GM19372 (cell line): ENCODE measurements around the gene HTR2B.
"Not testable (repeated sequence)": the region's sequence is repeated elsewhere in the genome, so short reads cannot be mapped to it uniquely, and the experiment has no call there.

Source experiments
- ATAC-seq: cut with Tn5 transposase; IDR thresholded peaks from one replicate; pipeline ENCODE4 v1.9.1; 2021; ENCODE audit warnings: mild to moderate bottlenecking, low read depth, moderate library complexity; ENCODE audit not compliant: unreplicated experiment

HTR2B gene

DNA sequence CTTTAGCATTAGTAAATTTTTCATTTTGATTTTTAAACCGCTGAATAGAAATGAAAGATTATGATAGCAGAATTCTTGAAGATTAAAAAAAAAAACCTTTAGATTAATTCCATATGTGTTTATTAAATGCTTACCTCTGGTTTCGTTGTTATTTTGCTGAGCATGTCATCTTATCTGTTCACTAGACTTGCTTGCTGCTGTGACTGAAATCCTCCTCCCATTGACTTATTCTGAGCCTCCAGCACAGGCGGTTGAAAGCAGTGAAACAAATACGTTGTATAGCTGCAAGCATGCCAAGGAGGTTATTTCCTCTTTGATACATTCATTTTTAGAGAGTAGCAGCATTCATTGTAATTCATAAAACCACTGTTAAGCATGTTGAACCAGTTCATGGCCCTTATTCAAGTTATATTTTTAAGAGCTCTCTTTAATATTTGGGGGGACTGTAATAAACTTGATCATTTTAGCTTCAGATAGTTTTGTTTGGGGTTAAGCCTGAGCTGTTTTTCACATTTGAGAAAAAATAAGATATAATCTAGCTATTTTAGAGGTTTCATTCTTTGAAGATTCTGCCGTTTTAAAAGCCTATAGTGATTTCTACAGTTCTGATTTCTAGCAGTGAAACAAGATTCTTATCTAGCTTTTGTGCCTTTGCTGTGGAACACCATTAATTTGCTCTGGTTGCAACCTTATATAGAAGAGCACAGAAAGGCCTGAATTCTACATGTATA is at the start of gene HTR2B:
Gene HTR2B, minus strand, starts transcription at position 205 of the 731 bp plus-strand sequence. CDS start 1,278 bp downstream, outside the sequence.
- ATAC-seq = no peak

DNA sequence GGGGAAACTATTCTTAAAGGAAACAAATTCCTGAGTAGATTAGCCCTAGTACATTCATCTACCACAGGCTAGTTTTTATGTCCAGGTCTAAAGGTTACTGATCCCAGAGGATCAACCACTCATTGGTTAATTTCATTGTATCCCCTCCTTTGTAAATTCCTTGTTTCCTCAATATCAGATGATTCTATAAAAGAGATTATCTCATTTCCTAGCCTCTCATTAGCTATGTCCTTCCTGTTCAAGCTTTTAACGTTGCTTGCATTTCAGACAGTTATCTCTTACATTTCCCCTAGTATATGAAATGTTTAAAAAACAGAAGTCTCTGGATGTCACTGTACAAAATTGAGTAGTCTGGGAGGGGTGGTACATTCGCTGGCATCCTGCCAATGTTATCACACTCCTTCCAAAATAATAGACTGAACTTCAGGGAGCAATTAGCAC is 49.4 kb upstream of the HTR2B start:
- no peak for ATAC-seq

GRCh38 chr2:231172025-231172424 is 47.2 kb upstream of the HTR2B start:
- ATAC-seq = no peak

DNA sequence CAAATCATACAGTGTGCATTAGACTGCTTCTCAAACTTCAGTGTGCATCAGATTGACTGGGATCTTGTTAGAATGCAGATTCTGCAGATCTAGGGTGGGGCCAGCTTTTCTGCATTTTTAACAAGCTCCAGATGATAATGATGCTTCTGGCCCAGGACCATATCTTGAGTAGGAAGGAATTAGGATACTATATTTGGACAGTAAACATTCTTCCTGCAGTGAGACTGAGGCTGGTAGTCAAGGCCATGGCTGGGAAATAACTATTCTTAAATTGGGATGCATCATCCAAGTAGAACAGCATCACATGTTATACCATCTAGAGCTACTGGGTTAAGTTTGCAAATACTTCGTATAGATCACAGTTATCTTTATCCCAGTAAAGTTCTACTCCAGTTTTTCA is 45.2 kb upstream of the HTR2B start:
- ATAC-seq = no peak

DNA sequence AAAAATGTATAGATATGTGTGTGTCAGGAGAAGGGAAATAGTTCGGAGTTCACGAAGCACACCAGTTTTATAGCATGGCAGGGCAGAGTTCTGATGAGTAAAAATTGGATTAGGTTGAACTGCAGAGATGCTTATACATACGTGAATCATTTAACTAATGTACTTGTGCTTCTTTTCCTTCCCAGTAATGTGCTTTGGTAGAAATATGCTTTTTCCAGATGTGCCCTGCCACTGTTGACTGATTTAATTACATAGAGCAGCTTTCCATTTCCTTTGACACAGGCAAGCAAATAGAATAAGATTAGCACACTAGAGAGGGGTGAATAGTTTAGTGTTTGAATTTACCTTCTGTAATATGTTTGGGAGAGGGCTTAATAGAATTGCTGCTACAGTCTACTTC is 44.6 kb upstream of the HTR2B start:
- no peak for ATAC-seq

- no peak for ATAC-seq
These were observed 43.8 kb upstream of the HTR2B start for GRCh38 chr2:231168460-231169139.

GRCh38 chr2:231167745-231168459 is 43.1 kb upstream of the HTR2B start:
- ATAC-seq = no peak

DNA sequence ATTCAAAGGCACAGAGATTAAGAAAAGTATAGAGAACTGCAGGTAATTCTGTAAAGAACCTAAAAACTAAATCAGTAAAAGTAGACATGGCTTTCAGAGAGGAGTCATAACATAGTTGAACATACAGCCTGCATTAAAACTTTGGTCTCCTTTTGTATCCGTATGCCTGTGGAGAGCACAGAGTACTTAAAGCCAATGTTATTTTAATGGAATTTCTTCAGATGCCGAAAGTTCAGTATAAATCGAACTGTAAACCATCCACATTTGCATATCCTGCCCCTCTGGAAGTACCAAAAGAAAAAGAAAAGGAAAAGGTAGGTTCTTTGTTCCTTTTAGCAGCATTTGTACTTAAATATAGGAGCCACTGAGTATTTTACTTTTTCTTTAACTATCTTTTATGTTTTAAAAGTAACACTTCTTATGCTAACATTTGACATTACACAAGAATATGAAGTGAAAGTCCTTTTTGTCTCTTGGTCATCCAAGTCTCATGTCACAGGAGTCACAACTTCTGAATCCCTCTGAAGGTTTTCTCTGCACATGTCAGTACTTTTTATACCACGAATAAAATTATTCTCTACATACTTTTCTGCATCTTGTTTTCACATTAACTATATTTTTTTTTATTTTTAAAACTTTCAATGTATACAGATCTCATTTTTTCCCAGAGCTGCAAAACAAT is 38.7 kb upstream of the HTR2B start:
- no peak for ATAC-seq

- ATAC-seq = no peak
These were observed 38.2 kb upstream of the HTR2B start for GRCh38 chr2:231163011-231163410.

GRCh38 chr2:231161877-231162329 is 37.1 kb upstream of the HTR2B start:
- no peak for ATAC-seq

DNA sequence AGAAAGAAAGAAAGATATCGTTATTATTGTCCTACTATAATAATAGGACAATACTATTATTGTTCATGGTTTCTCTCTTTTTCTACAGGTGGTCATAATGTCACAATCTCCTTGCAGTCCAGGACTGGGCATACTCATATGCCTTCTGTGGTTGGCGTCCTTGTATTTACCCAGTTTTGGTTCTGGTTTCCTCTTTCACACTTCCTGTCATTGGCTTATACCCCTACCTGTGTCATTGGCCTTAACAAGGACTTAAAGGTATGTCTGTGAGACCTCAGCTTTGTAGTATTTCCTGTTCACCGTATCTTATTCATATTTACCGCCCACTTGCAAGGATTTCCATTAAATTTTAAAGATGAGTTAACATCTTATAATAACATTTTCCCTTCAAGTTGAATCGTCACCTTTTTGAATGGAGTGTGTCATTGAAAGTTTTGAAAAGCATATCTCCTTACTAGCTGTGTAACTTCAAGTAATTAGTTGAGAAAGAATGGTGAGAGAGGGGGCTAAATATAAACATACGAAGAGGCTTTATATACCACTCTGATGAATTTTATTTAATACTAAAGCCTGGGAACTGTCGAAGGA is 36.5 kb upstream of the HTR2B start:
- no peak for ATAC-seq

DNA sequence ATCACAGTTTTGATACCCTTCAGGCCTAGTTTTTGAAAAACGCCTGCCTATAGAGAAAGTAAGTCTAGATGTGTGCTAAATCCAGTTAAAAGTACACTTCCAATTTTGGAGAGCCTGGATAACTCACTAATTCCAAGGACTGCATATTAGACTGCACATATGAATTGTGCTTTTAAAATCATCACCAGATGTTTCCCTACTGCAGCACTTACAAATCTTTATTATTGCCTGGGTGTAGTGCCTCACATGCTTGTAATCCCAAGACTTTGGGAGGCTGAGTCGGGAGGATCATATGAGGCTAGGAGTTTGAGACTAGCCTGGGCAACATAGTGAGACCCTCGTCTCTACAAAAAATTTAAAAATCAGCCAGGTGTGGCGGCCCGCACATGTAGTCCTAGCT is 35.9 kb upstream of the HTR2B start:
- no peak for ATAC-seq

GRCh38 chr2:231159306-231159705 is 34.5 kb upstream of the HTR2B start:
- ATAC-seq = no peak

DNA sequence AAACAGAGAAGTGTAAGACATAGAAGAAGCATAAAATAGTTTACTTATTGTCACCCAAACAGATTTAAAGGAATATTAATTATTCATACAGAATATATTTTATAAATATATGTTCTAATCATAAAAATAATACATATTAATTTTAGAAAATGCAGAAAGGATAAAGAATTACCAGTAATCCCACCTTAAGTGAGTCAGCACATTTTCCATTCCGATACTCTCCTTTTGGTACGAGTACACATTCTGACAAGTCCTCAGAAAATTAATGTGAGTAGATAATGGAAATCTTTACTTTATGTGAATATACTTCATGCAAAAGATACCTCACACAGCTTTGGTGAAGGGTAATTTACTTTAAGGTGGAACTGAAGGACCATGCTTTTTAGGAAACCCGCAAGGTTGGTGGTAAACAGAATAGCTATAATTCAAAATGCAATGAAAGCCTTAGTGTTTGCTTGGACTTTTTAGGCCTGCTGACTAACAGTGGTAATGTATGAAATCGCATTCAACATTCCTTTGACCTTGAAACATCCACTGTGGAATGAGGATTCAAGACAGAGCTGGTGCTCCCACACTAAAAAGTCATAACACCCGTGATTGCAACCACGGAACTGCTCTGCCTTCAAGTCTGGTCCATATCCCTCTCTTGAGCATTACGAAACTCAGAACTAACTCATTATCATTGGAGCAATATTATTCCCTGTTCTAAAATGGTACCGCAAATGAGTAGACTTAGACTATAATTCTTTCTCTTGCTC is 28.1 kb upstream of the HTR2B start:
- no peak for ATAC-seq

- no peak for ATAC-seq
These were observed 21.8 kb upstream of the HTR2B start for GRCh38 chr2:231146665-231147064.

- no peak for ATAC-seq
These were observed 20.1 kb upstream of the HTR2B start for GRCh38 chr2:231144896-231145295.

DNA sequence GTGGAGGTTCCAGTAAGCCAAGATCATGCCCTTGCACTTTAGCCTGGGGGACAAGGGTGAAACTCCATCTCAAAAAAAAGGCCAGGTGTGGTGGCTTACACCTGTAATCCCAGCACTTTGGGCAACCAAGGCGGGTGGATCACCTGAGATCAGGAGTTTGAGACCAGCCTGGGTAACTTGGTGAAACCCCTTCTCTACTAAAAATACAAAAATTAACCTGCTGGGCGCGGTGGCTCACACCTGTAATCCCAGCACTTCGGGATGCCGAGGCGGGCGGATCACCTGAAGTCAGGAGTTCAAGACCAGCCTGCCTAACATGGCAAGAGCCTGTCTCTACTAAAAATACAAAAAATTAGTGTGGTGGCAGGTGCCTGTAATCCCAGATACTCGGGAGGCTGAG is 16.0 kb upstream of the HTR2B start:
- ATAC-seq = not testable (repeated sequence)

GRCh38 chr2:231139796-231140195 is 15.0 kb upstream of the HTR2B start:
- no peak for ATAC-seq

DNA sequence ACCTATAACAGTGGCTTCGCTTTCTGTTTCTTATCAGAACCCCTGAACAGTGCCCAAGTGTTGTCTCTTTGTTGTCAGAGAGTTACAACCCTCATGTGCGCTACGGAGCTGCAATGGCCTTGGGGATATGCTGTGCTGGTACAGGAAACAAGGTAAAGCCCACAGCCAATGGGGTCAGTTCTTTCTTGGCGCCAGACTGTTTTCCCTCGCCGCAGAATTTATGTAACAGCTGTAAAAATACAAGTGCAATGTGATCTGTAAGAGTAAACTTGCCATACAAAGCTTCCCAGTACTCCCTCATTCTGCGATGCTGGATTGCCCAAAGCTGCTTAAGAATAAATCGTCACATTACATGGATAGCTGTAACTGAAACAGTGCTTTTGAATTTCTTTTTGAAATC is 13.9 kb upstream of the HTR2B start:
- no peak for ATAC-seq
